ENCODE measurements around the gene YWHAG. TPM values are rescaled to one million over a fixed set of nuclear protein-coding genes. Genes with fewer than 3 reads are reported as not detected.

Gene YWHAG
- total and polyA plus RNA-seq, 2 experiments from 2014 or later: 82.2 to 179 TPM

DNA sequence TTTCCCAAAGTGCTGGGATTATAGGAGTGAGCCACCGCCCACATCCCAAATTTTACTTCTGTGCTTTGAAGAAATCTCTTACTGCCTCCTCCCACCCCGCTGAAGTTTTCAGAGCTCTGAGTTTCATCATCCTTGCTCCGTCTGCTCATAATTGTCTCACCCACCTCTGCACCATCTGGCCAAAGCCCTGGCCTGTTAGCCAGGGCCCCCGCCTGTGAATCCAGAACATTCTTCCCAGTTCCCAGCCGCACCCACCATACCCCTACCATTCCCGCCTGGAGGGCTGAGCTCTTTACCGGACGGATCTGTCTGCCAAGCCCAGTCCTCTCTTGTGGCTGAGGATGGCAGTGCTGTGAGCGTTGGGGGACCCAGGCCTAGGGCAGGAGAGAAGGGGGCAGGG, 36.2 kb upstream of the YWHAG start:
- Mint-ChIP-seq H3K27ac (no peak overlapping the region; the same call in 1 of the 2 replicates), H3K27me3 (ENCODE audit: insufficient read depth, low read depth, poor library complexity) (peaks cover 27% of the 10 kb centered on the region), H3K36me3 (ENCODE audit: low read depth) (no peaks in the 10 kb centered on the region; the same call in 2 of the 3 replicates), H3K9me3 (no peaks in the 10 kb centered on the region), H3K4me3 (no peak overlapping the region; the same call in 2 of the 3 replicates), H3K4me1 (peaks cover 26% of the 10 kb centered on the region)
- no peak for DNase-seq (ENCODE audit: low spot score)
- TF ChIP-seq, protein P1, sequence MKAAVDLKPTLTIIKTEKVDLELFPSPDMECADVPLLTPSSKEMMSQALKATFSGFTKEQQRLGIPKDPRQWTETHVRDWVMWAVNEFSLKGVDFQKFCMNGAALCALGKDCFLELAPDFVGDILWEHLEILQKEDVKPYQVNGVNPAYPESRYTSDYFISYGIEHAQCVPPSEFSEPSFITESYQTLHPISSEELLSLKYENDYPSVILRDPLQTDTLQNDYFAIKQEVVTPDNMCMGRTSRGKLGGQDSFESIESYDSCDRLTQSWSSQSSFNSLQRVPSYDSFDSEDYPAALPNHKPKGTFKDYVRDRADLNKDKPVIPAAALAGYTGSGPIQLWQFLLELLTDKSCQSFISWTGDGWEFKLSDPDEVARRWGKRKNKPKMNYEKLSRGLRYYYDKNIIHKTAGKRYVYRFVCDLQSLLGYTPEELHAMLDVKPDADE (IDR thresholded peaks at IDR 0.05): no peak
- TF ChIP-seq EZH2 (IDR thresholded peaks at IDR 0.05; ENCODE audit: low read depth, unreplicated experiment): no peak
- TF ChIP-seq, protein P2, sequence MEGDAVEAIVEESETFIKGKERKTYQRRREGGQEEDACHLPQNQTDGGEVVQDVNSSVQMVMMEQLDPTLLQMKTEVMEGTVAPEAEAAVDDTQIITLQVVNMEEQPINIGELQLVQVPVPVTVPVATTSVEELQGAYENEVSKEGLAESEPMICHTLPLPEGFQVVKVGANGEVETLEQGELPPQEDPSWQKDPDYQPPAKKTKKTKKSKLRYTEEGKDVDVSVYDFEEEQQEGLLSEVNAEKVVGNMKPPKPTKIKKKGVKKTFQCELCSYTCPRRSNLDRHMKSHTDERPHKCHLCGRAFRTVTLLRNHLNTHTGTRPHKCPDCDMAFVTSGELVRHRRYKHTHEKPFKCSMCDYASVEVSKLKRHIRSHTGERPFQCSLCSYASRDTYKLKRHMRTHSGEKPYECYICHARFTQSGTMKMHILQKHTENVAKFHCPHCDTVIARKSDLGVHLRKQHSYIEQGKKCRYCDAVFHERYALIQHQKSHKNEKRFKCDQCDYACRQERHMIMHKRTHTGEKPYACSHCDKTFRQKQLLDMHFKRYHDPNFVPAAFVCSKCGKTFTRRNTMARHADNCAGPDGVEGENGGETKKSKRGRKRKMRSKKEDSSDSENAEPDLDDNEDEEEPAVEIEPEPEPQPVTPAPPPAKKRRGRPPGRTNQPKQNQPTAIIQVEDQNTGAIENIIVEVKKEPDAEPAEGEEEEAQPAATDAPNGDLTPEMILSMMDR (conservative IDR thresholded peaks at IDR 0.05; ENCODE audit: low read depth in 2 of 2): no peak
- TF ChIP-seq, protein P3, sequence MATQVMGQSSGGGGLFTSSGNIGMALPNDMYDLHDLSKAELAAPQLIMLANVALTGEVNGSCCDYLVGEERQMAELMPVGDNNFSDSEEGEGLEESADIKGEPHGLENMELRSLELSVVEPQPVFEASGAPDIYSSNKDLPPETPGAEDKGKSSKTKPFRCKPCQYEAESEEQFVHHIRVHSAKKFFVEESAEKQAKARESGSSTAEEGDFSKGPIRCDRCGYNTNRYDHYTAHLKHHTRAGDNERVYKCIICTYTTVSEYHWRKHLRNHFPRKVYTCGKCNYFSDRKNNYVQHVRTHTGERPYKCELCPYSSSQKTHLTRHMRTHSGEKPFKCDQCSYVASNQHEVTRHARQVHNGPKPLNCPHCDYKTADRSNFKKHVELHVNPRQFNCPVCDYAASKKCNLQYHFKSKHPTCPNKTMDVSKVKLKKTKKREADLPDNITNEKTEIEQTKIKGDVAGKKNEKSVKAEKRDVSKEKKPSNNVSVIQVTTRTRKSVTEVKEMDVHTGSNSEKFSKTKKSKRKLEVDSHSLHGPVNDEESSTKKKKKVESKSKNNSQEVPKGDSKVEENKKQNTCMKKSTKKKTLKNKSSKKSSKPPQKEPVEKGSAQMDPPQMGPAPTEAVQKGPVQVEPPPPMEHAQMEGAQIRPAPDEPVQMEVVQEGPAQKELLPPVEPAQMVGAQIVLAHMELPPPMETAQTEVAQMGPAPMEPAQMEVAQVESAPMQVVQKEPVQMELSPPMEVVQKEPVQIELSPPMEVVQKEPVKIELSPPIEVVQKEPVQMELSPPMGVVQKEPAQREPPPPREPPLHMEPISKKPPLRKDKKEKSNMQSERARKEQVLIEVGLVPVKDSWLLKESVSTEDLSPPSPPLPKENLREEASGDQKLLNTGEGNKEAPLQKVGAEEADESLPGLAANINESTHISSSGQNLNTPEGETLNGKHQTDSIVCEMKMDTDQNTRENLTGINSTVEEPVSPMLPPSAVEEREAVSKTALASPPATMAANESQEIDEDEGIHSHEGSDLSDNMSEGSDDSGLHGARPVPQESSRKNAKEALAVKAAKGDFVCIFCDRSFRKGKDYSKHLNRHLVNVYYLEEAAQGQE (IDR thresholded peaks at IDR 0.05; ENCODE audit: unreplicated experiment): no peak
- TF ChIP-seq ZNF331 (CRISPR knock-in tag; IDR thresholded peaks at IDR 0.05; ENCODE audit: low read depth): no peak
- no peak for TF ChIP-seq NANOG (IDR thresholded peaks at IDR 0.05; ENCODE audit: borderline replicate concordance)
- TF ChIP-seq, protein P4, sequence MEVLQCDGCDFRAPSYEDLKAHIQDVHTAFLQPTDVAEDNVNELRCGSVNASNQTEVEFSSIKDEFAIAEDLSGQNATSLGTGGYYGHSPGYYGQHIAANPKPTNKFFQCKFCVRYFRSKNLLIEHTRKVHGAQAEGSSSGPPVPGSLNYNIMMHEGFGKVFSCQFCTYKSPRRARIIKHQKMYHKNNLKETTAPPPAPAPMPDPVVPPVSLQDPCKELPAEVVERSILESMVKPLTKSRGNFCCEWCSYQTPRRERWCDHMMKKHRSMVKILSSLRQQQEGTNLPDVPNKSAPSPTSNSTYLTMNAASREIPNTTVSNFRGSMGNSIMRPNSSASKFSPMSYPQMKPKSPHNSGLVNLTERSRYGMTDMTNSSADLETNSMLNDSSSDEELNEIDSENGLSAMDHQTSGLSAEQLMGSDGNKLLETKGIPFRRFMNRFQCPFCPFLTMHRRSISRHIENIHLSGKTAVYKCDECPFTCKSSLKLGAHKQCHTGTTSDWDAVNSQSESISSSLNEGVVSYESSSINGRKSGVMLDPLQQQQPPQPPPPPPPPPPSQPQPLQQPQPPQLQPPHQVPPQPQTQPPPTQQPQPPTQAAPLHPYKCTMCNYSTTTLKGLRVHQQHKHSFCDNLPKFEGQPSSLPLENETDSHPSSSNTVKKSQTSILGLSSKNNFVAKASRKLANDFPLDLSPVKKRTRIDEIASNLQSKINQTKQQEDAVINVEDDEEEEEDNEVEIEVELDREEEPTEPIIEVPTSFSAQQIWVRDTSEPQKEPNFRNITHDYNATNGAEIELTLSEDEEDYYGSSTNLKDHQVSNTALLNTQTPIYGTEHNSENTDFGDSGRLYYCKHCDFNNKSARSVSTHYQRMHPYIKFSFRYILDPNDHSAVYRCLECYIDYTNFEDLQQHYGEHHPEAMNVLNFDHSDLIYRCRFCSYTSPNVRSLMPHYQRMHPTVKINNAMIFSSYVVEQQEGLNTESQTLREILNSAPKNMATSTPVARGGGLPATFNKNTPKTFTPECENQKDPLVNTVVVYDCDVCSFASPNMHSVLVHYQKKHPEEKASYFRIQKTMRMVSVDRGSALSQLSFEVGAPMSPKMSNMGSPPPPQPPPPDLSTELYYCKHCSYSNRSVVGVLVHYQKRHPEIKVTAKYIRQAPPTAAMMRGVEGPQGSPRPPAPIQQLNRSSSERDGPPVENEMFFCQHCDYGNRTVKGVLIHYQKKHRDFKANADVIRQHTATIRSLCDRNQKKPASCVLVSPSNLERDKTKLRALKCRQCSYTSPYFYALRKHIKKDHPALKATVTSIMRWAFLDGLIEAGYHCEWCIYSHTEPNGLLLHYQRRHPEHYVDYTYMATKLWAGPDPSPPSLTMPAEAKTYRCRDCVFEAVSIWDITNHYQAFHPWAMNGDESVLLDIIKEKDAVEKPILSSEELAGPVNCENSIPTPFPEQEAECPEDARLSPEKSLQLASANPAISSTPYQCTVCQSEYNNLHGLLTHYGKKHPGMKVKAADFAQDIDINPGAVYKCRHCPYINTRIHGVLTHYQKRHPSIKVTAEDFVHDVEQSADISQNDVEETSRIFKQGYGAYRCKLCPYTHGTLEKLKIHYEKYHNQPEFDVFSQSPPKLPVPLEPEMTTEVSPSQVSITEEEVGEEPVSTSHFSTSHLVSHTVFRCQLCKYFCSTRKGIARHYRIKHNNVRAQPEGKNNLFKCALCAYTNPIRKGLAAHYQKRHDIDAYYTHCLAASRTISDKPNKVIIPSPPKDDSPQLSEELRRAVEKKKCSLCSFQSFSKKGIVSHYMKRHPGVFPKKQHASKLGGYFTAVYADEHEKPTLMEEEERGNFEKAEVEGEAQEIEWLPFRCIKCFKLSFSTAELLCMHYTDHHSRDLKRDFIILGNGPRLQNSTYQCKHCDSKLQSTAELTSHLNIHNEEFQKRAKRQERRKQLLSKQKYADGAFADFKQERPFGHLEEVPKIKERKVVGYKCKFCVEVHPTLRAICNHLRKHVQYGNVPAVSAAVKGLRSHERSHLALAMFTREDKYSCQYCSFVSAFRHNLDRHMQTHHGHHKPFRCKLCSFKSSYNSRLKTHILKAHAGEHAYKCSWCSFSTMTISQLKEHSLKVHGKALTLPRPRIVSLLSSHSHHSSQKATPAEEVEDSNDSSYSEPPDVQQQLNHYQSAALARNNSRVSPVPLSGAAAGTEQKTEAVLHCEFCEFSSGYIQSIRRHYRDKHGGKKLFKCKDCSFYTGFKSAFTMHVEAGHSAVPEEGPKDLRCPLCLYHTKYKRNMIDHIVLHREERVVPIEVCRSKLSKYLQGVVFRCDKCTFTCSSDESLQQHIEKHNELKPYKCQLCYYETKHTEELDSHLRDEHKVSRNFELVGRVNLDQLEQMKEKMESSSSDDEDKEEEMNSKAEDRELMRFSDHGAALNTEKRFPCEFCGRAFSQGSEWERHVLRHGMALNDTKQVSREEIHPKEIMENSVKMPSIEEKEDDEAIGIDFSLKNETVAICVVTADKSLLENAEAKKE (CRISPR knock-in tag; IDR thresholded peaks at IDR 0.05): no peak
- TF ChIP-seq STAT1 (IDR thresholded peaks at IDR 0.05; ENCODE audit: unreplicated experiment): no peak
- TF ChIP-seq CREB1 (CRISPR knock-in tag; IDR thresholded peaks at IDR 0.05; ENCODE audit: low read depth): no peak
- TF ChIP-seq EZH2phosphoT487 (IDR thresholded peaks at IDR 0.05; ENCODE audit: unreplicated experiment): no peak
- TF ChIP-seq JUNB (IDR thresholded peaks at IDR 0.05; ENCODE audit: unreplicated experiment): no peak
- TF ChIP-seq POLR2AphosphoS5 (IDR thresholded peaks at IDR 0.05; ENCODE audit: low read depth): no peak
- no peaks in the 10 kb centered on the region for H3K9me2 ChIP-seq (ENCODE audit: insufficient read depth)
- ATAC-seq: no peak
- no peak overlapping the region for H3K4me3 ChIP-seq
- peaks cover 9% of the 10 kb centered on the region for H3K27me3 ChIP-seq (ENCODE audit: insufficient read depth)
- H2AFZ ChIP-seq: no peak overlapping the region
- peaks cover 28% of the 10 kb centered on the region for H3F3A ChIP-seq (replicated peaks; ENCODE audit: low read depth)
- H3K4me1 ChIP-seq (ENCODE audit: insufficient read depth): peaks cover 29% of the 10 kb centered on the region
- H3K79me2 ChIP-seq (replicated peaks; ENCODE audit: insufficient read depth): no peaks in the 10 kb centered on the region
- H3K27ac ChIP-seq (ENCODE audit: low read depth): no peak overlapping the region
- no peaks in the 10 kb centered on the region for H4K20me1 ChIP-seq (replicated peaks; ENCODE audit: insufficient read depth)
- no peak overlapping the region for H3K4me2 ChIP-seq
- H3K36me3 ChIP-seq (ENCODE audit: insufficient read depth): no peaks in the 10 kb centered on the region
